Measurements from ENCODE around the gene BICC1.

Gene BICC1

DNA sequence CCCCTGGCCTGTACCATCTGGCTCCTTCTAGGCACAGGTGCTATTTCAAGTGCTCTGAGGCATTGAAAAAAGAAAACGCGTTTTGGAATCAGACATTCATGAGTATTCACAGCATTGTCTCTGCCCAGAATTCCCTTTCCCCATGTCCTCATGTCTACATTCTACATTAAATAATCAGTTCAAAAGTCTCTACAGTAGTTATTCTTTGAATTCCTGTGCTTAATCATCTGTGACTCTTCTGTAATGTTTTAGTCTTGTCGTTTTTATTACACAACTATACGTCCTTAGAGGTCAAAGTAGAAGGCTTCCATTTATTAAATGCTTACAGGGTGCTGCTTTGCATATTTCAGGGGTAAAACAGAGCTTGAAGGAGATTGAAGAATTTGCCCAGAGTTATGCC lies 95.7 kb downstream of the BICC1 start:
- no peak for DNase-seq

DNA sequence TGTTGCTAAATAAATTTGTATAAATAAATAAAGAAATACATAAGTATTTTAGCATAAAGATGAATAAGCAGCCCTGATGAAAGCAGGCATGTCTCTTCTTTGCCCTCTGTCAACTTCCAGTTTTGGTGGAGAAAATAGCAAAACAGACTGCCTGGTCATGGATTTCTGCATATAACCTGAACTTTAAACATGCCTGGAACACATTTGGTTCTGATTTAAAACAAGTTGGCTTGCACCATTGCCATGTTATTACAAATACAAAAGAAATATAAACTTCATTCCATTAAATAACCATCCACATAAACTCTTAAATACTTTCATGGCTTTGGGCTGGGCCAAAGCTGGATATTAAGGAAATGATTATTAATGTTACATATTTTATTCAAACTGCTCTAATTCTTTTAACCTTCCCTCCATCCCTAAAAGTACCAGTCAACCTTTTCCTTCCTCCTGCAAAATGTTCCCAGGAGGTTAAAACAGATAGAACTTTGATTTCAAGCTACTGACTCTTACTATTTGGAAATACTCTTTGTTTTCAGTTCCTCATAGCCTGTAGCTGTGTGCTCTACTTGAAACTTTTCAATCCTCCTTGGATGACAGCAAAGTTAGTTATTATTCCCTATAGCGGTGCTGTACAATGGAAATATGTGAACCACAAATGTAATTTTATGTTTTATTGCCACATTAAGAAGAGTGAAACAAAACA lies 96.3 kb downstream of the BICC1 start:
- DNase-seq, result no peak

DNA sequence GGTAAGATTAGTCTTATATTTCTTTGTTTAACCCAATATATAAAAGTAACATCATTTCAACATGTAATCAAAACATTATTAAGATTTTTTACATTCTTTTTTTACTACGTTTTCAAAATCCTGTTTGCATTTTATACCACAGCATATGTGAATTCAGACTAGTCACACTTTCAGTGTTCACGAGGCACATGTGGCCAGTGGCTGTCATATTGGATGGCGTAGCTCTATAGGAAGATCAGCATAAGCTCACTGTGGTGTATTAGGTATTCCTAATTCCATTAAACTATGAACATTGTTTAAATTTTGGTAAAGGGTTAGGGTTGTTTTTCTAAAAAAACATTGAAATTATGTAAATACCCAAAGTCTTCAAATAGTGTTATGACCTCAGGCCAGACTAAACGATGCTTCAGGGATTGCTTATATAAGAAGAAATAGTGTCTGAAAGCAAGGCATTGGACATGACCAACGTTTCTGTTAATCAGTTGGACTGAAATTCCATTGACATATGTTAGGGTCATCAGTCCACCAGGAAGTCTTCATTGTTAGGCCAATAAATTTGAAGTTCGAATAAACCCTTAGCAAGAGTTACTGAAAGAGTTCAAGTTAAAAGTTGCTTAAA lies 97.0 kb downstream of the BICC1 start:
- DNase-seq, result no peak

DNA sequence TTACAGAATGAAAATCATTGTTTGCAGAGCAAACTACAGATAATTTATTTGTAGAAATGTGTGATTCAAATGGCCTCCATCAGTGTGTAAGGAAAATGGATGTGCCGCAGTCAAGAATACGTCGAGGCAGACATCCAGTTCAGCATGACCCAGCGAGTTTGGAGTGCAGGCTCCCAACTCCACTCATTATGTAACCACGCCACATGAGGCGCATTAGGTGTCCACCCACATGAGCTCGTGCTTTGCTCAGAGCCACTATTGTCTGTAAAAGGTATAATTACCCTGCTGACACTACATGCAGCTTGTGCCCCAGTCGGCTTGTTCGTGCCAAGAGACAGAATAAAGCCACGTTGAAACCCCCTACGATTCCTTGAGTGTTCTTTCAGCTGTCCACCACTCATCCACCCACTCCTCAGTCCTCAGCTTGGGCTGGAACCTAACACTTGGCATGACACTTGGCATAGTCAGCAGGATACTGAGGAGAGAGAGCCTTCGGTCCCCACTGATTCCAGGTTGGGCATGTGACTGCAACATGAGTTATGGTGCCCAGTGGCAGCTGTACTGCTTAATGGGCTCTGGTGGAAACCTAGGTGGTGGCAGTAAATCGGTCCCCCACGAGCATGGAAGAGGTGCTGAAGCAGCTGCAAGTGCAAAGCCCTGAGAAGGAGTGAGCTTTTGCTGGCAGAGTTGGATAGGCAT lies 102.7 kb downstream of the BICC1 start:
- no peak for DNase-seq

DNA sequence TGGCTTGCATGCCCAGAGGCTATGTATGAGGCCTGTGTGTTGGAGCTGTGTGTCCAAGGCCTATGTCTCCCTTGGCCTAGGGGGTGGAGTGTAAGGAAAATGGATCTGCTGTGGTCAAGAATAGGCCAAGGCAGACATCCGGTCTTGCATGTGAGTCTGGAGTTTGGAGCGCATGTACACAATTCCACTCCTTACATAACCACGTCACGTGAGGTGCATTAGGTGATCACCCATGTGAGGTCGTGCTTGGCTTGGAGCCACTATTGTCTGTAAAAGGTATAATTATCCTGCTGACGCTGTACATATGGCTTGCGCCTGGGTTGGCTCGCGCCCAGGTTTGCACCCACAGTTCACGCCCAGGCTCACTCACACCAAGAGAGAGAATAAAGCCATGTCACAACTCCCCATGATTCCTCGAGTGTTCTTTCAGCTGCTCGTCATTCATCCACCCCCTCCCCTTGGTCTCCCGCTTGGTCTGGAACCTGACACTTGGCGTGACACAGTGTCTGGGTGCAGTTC lies 105.5 kb downstream of the BICC1 start:
- DNase-seq, result no peak

DNA sequence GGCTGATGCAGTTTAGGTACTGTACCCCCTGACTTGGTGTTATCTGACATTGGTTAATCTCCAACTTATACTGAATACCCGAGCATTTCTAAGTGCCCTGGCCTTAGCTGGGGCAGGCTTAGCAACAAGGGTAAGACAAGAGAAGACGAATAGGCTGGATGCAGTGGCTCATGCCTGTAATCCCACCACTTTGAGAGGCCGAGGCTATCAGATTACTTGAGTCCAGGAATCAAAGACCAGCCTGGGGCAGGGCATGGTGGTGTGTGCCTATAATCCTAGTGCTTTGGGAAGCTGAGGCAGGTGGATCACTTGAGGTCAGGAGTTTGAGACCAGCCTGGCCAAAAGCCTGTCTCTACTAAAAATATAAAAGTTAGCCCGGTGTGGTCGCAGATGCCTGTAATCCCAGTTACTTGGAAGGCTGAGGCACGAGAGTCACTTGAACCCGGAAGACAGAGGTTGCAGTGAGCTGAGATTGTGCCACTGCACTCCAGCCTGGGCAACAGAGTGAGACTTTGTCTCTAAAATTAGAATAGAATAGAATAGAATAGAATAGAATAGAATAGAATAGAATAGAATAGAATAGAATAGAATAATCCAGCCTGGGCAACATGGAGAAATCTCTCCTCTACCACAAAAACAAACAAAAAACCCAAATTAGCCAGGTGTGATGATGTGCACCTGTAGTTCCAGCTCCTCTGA lies 108.9 kb downstream of the BICC1 start:
- no peak for DNase-seq

DNA sequence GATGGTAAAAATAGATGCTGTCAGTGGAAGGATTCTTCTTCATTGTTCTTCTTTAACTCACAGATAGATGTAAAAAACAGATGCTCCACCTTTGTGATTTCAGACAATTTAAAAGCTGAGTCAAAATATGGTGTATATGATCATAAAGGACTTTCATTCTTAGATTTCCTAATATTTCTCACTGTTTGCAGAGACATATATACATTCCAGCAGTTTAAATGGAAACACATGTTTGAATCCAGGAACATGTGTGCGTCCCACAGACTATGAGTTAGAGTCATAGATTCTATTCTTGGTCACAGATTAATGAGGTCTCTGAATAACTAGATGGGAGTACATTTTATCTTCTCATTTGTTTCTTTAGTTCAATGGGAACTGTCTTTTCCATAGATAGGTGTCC lies 109.6 kb downstream of the BICC1 start:
- DNase-seq, result no peak

DNA sequence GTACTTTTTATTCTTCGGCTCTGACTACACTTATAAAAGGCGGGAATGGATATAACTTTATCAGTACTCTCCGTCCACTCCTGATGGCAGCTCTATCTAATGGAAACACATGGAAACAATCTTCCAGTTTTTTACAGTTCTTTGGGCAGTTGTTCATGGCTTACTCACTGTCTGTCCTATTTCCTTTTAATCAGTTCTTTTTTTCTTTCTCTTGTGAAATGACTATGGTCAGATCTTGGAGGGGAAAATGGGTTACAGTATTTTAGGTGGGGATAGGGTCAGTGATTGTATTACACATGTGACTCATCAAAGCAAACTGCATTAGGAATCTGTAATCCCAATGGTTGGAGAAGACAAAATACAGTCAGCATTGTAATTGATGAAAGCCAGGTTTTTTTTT lies 112.4 kb downstream of the BICC1 start:
- DNase-seq, result no peak

DNA sequence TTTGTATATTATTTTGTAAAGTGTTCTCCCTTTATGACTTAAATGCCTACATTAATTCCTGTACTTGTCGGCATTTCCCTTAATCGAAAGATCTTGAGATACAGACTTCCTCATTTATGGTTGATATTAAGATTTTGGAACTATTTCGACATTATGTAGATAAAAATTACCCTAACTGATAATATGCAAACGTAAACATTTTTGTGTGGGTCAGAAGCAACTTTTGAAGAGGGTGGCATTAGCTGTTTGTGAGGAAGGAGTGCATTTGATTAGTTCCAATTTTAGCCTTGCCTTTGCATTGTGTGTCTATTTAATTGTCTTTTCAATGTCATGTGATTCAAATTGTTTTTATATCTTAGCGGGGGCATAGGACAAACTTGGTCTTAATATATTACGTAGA lies 114.7 kb downstream of the BICC1 start:
- DNase-seq, result no peak

DNA sequence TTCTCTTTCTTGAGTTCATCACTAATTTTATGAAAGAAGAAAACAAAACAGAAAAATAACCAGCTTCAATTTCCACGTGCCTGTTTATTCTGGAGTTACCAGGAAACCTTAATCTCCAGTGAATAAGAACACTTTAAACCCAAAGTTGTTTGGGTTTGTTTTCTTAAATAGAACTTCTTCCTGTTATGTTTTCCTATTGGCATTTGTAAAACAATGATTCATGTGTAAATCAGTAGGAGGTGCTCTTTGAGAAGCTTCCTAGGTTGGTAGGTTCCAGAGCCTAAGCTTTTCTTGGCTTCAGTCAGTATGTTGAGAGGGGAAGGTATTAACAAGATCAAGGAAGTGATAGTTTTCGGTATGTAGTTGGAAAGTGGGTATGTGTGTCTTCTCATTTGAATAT lies 119.0 kb downstream of the BICC1 start:
- DNase-seq, result no peak

DNA sequence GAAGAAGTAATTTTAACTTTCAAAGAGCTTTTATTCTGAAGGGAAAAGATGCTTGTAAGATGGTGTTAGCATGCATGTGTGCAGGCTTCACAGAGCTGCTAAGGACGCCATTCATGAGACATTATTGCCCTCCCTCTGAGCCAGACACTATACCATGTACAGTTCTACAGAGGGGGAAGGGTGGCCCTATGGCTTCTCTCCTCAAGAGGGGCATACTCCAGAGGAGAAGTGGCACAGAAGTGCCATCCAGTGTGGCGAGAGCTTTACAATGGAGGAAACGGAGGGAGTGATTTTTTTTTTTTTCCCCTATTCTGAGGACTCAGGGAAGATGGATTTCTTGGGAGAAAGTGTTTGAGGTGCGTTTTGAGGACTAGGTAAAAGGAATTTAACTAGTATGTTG lies 119.5 kb downstream of the BICC1 start:
- no peak for DNase-seq

DNA sequence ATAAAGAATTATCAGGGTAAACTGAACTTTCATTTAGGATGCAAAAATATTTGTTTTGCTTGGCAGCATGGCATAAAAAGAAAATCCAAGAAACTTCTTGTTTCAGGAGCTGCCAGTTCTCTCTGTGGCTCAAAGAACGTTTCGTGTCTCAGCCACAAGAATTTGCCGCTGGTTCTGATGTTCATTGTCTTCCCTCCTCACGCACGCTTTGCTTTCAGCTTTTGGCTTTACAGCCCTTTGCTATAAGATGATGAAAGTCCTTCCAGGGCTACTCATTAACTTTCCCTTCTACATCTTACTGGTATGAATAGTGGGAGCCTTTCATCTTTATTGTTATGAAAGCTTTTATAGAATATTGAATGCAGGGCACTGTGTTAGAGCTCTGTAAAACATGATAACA lies 124.7 kb downstream of the BICC1 start:
- DNase-seq, result no peak

DNA sequence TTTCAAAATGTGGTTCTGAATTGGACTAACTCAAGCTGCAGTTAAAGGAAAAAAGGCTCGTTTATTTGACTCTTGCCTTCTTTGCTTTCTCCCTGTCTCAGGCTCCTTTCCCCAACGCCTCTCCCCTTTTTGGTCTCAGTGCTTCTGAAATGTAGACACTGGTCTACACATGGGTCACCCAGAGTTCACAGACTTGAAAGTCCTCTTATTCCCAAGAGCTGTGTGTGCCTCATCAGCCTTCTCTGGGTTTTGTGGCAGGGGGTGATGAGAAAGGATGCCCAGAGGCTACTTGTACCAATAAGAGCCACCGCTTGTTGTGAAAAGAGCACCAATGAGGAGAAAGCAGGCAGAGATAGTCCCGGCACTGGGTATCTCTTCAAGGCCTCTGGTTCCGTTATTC lies 125.7 kb downstream of the BICC1 start:
- no peak for DNase-seq

DNA sequence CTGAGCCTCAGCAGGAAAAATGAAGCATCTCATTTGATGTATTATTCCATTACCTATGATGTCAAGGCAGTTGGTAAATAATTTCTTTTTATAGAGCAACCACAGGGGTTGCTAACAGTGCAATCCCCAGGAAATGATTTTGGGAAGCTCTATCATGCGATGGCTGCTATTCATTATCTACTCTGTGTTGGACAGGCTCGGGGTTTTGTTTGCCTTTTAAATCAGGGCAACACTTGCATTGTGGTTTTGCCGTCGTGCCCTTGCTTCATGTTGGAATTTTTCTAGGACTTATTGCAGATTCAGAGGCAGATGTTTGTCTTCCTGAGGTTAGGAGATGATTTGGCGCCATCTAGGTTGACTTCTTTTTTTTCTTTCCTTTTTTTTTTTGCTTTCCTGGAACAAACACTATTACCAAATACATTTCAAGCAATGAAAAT lies 128.4 kb downstream of the BICC1 start:
- no peak for DNase-seq

DNA sequence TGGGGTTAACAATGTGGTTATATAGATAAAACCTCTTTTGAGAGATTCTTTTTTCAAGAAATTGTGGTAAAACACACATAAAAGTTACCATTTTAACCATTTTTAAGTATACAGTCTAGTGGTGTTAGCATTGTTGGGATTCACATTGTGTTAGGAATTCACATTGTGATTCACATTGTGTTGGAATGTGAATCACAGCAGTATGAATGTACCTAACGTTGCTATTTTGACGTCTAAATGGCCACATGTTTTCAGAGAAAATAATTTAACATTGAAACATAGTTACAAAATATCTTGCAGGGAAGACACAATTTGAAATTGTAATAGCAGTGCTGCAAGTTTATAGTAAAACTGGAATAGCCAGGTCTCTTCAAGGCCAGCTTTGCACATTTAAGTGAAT lies 129.0 kb downstream of the BICC1 start:
- no peak for DNase-seq

DNA sequence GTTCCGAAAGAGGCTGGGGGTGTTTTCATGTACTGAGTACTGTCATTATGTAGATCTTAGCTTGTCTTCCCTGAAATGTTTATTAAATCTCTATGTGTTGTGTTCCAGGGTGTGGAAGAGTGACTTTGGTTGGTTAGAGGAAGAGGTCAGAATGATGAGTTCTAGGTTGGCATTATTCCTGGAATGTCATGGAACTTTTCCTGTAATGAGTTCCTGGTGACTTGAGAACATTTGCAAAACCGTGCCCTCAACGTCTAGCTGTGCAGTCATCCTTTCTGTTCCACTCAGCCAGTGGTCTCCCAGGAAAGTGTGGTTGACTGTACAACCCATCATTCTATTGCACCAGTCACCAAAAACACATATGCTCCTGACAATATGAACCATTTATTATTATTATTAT lies 129.6 kb downstream of the BICC1 start:
- DNase-seq, result no peak

DNA sequence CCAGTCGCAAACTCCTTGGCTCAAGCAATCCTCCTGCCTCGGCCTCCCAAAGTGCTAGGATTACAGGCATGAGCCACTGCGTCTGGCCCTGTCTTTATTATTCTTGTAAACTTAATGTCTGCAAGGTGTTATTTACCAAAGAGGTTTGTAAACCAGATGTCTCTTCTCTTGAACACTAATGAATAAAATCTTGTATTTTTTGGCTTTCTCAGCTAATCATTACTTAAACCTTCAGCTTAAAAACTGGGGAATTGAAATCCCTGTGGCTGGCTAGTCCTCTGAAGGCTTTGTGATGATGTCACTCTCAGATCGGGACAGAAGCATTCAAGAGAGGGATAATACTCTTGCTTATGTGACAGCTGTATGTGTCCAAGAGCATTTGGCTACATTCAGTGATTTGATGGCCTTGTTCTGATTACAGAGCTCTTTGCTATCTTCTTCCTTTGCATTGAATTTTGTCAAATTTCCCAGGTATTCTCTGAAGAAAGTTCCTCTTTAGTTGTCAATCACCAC lies 130.3 kb downstream of the BICC1 start:
- no peak for DNase-seq

DNA sequence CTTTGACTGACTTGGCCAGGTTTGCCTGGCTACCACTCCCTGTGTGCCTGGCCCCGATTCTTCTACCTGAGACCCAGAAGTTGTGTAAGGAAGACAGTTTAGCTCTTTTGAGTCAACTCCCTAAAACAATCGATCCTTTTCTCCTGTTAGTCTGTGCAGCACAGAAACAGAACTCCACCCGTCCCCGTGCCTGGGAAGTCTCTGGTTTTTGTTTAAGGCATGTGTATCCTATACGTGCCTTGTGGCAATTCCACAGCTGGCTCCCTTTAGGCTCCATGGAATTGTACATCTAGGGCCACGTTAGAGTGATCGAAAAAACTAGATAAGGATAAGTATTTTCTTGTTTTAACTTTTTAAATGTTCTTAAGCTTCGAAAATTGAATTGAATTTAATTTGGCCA lies 131.6 kb downstream of the BICC1 start:
- DNase-seq, result no peak

DNA sequence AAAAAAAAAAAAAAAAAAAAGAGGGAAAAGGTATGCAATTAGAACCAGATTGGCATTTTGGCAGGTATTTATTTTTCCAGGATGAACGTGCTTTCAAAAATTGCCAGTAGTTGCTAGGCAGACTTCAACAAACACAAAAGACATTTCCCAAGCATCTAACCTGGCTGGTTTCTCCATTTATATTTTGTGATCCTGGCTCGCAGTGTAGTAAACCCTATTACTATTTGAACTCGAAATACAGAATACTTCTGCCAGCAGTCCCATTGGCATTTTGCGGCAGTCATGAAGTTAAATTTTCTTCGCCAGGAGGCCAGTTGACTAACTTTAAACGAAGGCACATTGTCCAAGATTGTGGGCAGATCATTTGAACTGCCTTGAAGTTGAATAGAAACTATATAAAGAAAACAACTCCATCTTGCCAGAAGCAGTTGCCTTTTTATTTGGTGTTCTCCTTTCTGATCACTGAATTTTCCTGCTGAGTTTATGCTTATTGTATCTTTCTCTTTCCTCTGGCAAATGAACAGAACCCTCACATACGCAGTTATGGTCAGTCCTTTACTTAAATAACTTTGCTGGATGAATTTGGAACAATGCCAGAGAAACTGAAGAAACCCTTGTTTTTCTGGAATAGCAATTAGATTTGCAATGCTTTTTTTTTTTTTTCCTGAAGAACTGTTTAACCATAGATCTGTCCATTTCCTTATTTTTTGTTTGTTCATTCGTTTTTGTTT lies 132.9 kb downstream of the BICC1 start:
- DNase-seq, result no peak

DNA sequence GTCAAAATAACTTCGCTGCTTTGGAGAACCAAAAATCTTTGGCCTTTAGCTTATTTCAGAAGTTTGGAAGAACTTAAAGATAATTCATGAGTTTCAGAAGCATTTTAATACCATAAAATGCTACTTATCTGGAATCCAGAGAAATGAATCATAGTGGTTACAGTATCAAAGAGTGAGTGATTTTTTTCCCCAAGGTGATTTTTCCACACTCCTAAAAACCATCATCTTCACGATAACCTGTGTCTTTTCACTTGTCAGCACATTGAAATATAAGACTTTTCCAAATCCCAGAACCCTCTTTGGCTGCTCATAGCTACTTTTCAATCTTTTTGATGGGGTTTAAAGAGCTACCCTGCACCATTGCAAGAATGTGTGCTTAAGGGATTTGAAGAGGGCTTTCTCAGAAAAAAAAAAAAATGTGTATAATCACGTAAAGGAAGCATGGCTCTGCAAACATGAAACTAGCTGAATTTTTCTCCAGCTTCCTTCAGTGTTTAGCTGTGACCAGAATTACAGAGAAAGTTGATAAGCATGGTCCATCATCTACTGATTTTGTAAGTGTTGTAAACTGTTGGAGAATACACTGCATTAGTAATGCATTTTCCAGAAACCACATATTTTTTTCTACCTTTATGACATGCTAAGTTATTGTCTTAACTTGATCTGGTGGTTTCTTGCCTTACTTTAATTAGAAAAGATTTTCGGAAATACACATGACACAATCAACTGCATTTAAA lies 134.9 kb downstream of the BICC1 start:
- no peak for DNase-seq

DNA sequence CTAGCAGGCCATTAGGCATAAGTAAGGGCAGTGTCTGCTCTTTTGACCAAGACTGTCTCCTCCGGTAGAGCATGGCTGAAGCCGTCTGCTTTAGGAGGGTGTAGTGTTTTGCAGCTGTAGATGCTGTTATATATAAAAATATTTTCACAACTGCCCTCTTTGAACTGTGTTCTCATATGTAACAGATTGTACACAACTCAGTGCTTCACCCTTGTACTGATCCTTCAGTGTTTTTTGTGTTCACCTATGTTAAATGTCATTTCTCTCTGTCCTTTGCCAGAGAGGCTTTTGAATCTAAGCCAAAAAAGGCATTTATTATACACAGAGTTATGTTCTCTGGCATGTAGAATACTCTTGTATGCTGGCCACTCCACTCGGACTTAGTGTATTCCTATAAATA lies 135.5 kb downstream of the BICC1 start:
- DNase-seq, result no peak

DNA sequence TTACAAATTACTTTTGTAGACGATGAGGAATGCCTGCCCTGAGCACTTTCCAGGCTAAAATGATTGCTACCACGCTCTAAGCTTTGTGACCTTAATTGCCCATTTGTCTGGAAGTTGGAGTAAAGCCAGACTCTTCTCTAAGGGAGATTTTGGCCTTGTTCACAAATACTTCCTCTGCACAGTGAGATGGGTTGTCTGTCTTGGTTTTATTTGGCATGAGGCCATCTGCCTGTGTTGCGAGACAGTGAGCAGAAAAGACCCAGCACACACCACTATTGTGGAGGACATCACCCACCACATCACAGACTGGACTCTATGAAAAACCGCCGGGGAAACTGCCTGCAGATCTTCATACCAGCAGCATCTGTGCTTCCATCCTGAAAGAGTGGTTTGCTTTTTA lies 138.4 kb downstream of the BICC1 start:
- no peak for DNase-seq
